Duodenal mucosa (tissue), 2 donors: Measurements from ENCODE around the gene LMF1.
"Not testable (repeated sequence)": the region's sequence is repeated elsewhere in the genome, so short reads cannot be mapped to it uniquely, and the experiment has no call there.

ENCODE experiments used
- H3K27ac ChIP-seq: one replicate; pipeline ENCODE4 v1.7.0; 2013; ENCODE audit warnings: low read depth, low read length
- H3K27me3 ChIP-seq, 2 donors: one replicate each; pipeline ENCODE4 v1.7.0; 2013; ENCODE audit warnings: low read length in 2 of 2, control low read depth in 1 of 2; ENCODE audit not compliant: insufficient read depth in 2 of 2, control insufficient read depth in 1 of 2
- H3K36me3 ChIP-seq, 2 donors: one replicate each; pipeline ENCODE4 v1.7.0; 2013; ENCODE audit warnings: low read length in 2 of 2, control low read depth in 1 of 2; ENCODE audit not compliant: insufficient read depth in 2 of 2, control insufficient read depth in 1 of 2
- H3K4me1 ChIP-seq, 2 donors: one replicate each; pipeline ENCODE4 v1.7.0; 2013; ENCODE audit warnings: low read length in 2 of 2, control low read depth in 1 of 2; ENCODE audit not compliant: insufficient read depth in 2 of 2, control insufficient read depth in 1 of 2
- H3K4me3 ChIP-seq, 2 donors: one replicate each; pipeline ENCODE4 v1.7.0; 2013; ENCODE audit warnings: low read length in 2 of 2, low read depth in 1 of 2
- H3K9ac ChIP-seq, 2 donors: one replicate each; pipeline ENCODE4 v1.7.0; 2013; ENCODE audit warnings: low read length in 2 of 2, low read depth in 1 of 2
- H3K9me3 ChIP-seq, 2 donors: one replicate each; pipeline ENCODE4 v1.7.0; 2013; ENCODE audit warnings: low read length in 2 of 2, control low read depth in 1 of 2; ENCODE audit not compliant: control insufficient read depth in 1 of 2

LMF1 gene

GRCh38 chr16:868386-868755 is 102.4 kb downstream of the LMF1 start:
- Histone ChIP-seq H3K9me3 (no peaks in the 10 kb centered on the region), H3K27me3 (no peaks in the 10 kb centered on the region), H3K4me1 (no peaks in the 10 kb centered on the region), H3K27ac (no peak overlapping the region), H3K36me3 (no peaks in the 10 kb centered on the region), H3K4me3 (no peak overlapping the region), H3K9ac (no peak overlapping the region)

DNA sequence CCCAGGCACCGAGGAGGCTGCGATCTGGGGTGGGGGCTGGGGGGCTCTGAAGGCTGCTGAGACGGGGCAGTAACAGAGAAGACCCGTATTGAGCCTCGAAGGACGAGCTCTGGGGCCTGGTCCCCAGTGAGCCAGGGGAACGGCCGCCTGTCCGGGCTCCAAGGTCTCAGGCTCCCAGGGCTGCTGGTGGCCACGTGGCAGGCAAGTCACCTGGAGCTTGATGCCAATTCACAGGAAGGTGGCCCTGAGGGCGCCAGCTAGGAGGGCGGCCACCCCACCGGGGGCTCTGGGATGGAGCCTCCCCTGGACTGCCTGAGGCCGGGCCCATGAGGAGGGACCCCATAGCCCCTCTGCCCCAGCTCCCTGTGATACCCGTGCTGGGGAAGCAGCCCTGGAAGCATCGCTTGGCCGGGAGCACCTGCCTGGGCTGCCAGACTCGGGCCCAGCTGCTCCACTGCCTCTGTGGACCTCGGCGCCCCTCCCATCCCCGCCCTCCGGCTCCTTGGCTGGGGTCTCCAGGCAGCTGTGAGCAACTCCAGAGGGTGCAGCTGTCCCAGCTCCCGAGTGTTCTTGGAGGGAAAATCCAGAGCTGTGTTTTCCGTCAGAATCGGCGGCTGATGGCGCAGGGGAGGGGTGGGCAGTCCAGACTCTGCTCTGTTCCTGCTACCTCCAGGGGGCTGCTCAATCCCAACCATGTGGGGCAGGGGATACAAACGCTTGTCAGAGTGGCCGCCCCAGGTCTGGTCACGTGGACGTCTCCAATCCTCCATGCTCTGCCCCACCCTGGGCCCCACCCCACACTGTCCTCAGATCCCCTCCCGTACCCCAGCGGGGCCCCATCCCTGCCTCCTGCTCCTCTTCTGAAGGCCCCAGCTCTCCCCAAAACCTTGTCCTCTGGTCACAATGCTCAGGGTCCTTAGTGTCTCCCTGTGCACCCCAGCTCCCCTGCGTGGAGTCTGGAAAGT is 103.1 kb downstream of the LMF1 start:
- Histone ChIP-seq H3K27me3 (no peaks in the 10 kb centered on the region), H3K36me3 (no peaks in the 10 kb centered on the region), H3K27ac (no peak overlapping the region), H3K9me3 (no peaks in the 10 kb centered on the region), H3K9ac (no peak overlapping the region), H3K4me3 (no peak overlapping the region), H3K4me1 (no peaks in the 10 kb centered on the region)

DNA sequence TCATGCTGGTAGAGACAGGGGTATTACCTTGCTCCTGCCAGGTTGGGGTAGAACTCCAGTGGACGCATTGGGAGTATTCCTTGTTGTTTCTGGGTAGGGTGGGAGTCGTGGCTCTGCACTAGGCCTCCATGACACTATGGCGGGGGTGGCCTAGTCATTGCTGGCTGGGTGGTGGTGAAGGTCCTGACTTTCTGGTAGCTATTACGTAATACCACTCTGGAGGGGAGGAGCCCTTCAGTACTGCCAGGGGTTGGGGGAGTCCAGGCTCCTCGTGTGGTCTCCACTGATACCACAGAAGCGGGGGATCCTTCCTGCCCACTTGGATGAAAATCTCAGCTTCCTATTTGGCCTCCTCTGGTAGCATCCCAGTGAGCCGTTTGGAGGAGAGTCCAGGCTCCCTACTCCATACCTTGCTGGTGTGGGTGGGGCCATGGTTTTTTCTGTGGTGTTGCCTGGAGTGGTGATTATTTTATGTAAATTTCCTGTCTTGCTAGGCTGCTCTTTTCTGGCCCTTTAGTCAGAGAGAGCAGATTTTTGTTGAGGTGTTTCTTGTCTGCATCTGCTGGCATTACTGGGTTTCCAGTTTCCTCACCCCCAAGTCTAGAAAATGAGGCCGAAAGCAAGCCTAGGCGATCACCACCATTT is 104.4 kb downstream of the LMF1 start:
- Histone ChIP-seq H3K9ac (no peak overlapping the region), H3K4me3 (no peak overlapping the region), H3K36me3 (no peaks in the 10 kb centered on the region), H3K27ac (no peak overlapping the region), H3K27me3 (no peaks in the 10 kb centered on the region), H3K4me1 (no peaks in the 10 kb centered on the region), H3K9me3 (no peaks in the 10 kb centered on the region)

DNA sequence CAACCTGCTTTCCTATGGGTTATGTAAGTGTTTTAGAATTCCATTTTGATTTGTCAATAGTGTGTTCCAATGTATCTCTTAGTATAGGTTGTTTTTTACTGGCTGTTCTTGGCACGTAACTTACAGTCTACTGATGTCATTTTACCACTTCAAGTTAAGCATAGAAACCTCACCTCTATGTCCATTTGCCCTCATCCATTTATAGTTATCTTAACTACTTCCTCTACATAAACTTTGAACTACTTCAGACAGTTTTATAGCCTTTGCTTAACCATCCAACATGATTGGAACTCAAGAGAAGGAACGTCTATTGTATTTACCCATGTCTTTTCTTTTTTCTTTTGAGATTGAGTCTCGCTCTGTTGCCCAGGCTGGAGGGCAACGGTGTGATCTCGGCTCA is 105.8 kb downstream of the LMF1 start:
- Histone ChIP-seq H3K27ac (no peak overlapping the region), H3K27me3 (no peaks in the 10 kb centered on the region), H3K4me3 (no peak overlapping the region), H3K36me3 (no peaks in the 10 kb centered on the region), H3K9ac (no peak overlapping the region), H3K4me1 (no peaks in the 10 kb centered on the region), H3K9me3 (no peaks in the 10 kb centered on the region)

GRCh38 chr16:861446-861845 is 109.3 kb downstream of the LMF1 start:
- no peaks in the 10 kb centered on the region for H3K27me3 ChIP-seq
- H3K36me3 ChIP-seq, result no peaks in the 10 kb centered on the region
- H3K27ac ChIP-seq, result no peak overlapping the region
- no peak overlapping the region for H3K4me3 ChIP-seq
- H3K9ac ChIP-seq, result no peak overlapping the region
- no peaks in the 10 kb centered on the region for H3K4me1 ChIP-seq
- H3K9me3 ChIP-seq, result no peaks in the 10 kb centered on the region

DNA sequence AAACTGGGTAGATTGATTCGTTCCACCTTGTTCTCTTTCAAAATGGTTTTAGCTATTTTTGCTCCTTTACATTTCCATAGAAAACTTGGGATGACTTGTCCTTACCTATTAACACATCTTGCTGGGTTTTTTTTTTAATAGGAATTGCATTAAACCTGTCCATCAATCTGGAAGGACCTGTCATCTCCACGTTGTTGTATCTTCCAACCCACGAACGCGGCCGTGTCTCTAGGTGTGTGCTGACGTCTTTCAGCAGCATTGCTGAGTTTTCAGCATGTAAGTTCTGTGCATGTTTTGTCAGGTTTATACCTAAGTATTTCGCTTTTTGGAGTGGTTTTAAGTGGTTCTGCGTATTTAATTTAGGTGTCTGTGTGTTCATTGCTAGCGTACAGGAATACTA is 109.9 kb downstream of the LMF1 start:
- Histone ChIP-seq H3K4me1 (no peaks in the 10 kb centered on the region), H3K9me3 (no peaks in the 10 kb centered on the region), H3K27ac (no peak overlapping the region), H3K4me3 (no peak overlapping the region), H3K9ac (no peak overlapping the region), H3K27me3 (no peaks in the 10 kb centered on the region), H3K36me3 (no peaks in the 10 kb centered on the region)

GRCh38 chr16:858971-859370 is 111.8 kb downstream of the LMF1 start:
- H3K4me1 ChIP-seq, H3K27ac ChIP-seq, H3K9me3 ChIP-seq, H3K4me3 ChIP-seq, H3K36me3 ChIP-seq, H3K9ac ChIP-seq, H3K27me3 ChIP-seq: not testable (repeated sequence)

- H3K27ac ChIP-seq, H3K9me3 ChIP-seq, H3K36me3 ChIP-seq, H3K4me3 ChIP-seq, H3K4me1 ChIP-seq, H3K9ac ChIP-seq, H3K27me3 ChIP-seq: not testable (repeated sequence)
Observed at GRCh38 chr16:858441-858840, 112.3 kb downstream of the LMF1 start.

- Histone ChIP-seq H3K36me3 (no peaks in the 10 kb centered on the region), H3K4me3 (no peak overlapping the region), H3K27ac (no peak overlapping the region), H3K4me1 (no peaks in the 10 kb centered on the region), H3K9me3 (no peaks in the 10 kb centered on the region), H3K27me3 (no peaks in the 10 kb centered on the region), H3K9ac (no peak overlapping the region)
Observed at GRCh38 chr16:856811-857210, 114.0 kb downstream of the LMF1 start.

DNA sequence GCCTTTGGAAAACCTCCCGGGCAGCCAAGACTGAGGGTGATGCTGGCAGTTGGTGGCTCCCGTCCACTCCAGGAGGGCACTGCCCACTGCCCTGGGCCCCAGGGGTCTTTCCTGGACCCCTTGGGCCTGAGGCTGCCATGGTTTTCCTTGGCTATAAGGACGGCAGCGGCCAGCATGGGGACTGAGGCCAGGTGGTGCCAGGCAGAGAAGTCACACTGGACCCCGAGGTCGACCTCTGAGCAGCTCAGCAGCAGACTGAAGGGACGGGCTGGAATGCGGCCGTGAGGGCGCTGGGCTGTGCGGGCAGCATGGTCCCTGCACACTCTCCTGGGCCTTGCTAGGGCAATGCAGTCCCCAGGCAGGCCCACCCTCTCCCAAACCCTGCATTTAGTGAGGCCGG is 114.7 kb downstream of the LMF1 start:
- no peaks in the 10 kb centered on the region for H3K27me3 ChIP-seq
- peaks cover 0 to 1% of the 10 kb centered on the region in 2 donors for H3K9me3 ChIP-seq
- no peak overlapping the region for H3K27ac ChIP-seq
- no peaks in the 10 kb centered on the region for H3K4me1 ChIP-seq
- H3K36me3 ChIP-seq, result no peaks in the 10 kb centered on the region
- no peak overlapping the region for H3K9ac ChIP-seq
- H3K4me3 ChIP-seq, result no peak overlapping the region
